ENCODE data around the gene MPL.

The MPL gene

GRCh38 chr1:43389326-43390313 lies 52.0 kb downstream of the MPL start, which contains the start of the genes MED8 and SZT2:
MED8 (minus strand) TSS chr1:43389800; CDS start chr1:43389764, 36 bp downstream.
SZT2 (plus strand) TSS chr1:43389899; CDS start chr1:43389969, 70 bp downstream.
- Histone ChIP-seq H3K23ac (ENCODE audit: low read length) (no peak within 1 kb of the TSS), H3K18ac (ENCODE audit: low read length) (peak within 1 kb of the TSS; percentile 97), H3K27me3 (ENCODE audit: insufficient read depth, low read length) (no peaks in the 10 kb centered on the region), H3K4me1 (ENCODE audit: control insufficient read depth in 1 of 2, insufficient read depth in 2 of 2, low read length in 2 of 2) (peaks cover 6% of the 10 kb centered on the region in 2 experiments), H3K14ac (ENCODE audit: low read length) (peak within 1 kb of the TSS; percentile 97), H2BK5ac (ENCODE audit: low read depth, low read length, poor library complexity) (peak within 1 kb of the TSS; percentile 85), H4K8ac (ENCODE audit: low read depth, low read length) (peak within 1 kb of the TSS; percentile 99), H3K79me2 (ENCODE audit: control insufficient read depth, insufficient read depth, low read length, poor library complexity) (peaks cover 13% of the 10 kb centered on the region), H3K4me3 (ENCODE audit: low read depth, low read length) (peak within 1 kb of the TSS; percentile 85), H2AFZ (ENCODE audit: insufficient read depth, low read length, poor library complexity) (peak within 1 kb of the TSS; percentile 98), H2BK120ac (ENCODE audit: insufficient read depth, low read length, poor library complexity) (peak within 1 kb of the TSS; percentile 90), H3K4me2 (ENCODE audit: low read length) (peak within 1 kb of the TSS; percentile 92), H2BK12ac (ENCODE audit: low read length) (peak within 1 kb of the TSS; percentile 12), H3K9ac (ENCODE audit: low read length) (peak within 1 kb of the TSS; percentile 91), H3K9me3 (ENCODE audit: insufficient read depth, low read depth, low read length) (no peaks in the 10 kb centered on the region), H4K12ac (ENCODE audit: low read depth, low read length) (peak within 1 kb of the TSS; percentile 92), H2AK5ac (ENCODE audit: low read length) (peak within 1 kb of the TSS; percentile 94), H4K91ac (ENCODE audit: low read depth, low read length) (peak within 1 kb of the TSS; percentile 93), H3K36me3 (ENCODE audit: control insufficient read depth in 1 of 2, insufficient read depth in 2 of 2, low read length in 2 of 2) (peaks cover 11 to 28% of the 10 kb centered on the region in 2 experiments), H3K27ac (ENCODE audit: low read depth, low read length) (peak within 1 kb of the TSS; percentile 76), H3K79me1 (ENCODE audit: low read length) (peaks cover 10% of the 10 kb centered on the region), H3K4ac (ENCODE audit: low read depth, low read length) (peak within 1 kb of the TSS; percentile 94)
- peak; percentile 98 to 99 for DNase-seq
- no CpG with 5 or more reads among the region's 65 CpGs for WGBS (ENCODE audit: extremely low coverage, insufficient coverage, insufficient read length)

GRCh38 chr1:43392702-43393101 lies 55.1 kb downstream of the MPL start:
- Histone ChIP-seq H2AFZ (ENCODE audit: insufficient read depth, low read length, poor library complexity) (no peak overlapping the region), H3K18ac (ENCODE audit: low read length) (no peak overlapping the region), H3K4ac (ENCODE audit: low read depth, low read length) (no peak overlapping the region), H3K14ac (ENCODE audit: low read length) (no peak overlapping the region), H2BK5ac (ENCODE audit: low read depth, low read length, poor library complexity) (no peak overlapping the region), H4K91ac (ENCODE audit: low read depth, low read length) (no peak overlapping the region), H3K4me2 (ENCODE audit: low read length) (no peak overlapping the region), H3K27me3 (ENCODE audit: insufficient read depth, low read length) (no peaks in the 10 kb centered on the region), H4K8ac (ENCODE audit: low read depth, low read length) (no peak overlapping the region), H2BK12ac (ENCODE audit: low read length) (no peak overlapping the region), H2AK5ac (ENCODE audit: low read length) (no peak overlapping the region), H3K36me3 (ENCODE audit: control insufficient read depth in 1 of 2, insufficient read depth in 2 of 2, low read length in 2 of 2) (no peaks in the 10 kb centered on the region), H3K4me1 (ENCODE audit: control insufficient read depth in 1 of 2, insufficient read depth in 2 of 2, low read length in 2 of 2) (peaks cover 6% of the 10 kb centered on the region in 2 experiments), H3K27ac (ENCODE audit: low read depth, low read length) (no peak overlapping the region), H3K79me1 (ENCODE audit: low read length) (peaks cover 10% of the 10 kb centered on the region), H2BK120ac (ENCODE audit: insufficient read depth, low read length, poor library complexity) (no peak overlapping the region), H3K9me3 (ENCODE audit: insufficient read depth, low read depth, low read length) (no peaks in the 10 kb centered on the region), H3K79me2 (ENCODE audit: control insufficient read depth, insufficient read depth, low read length, poor library complexity) (peaks cover 13% of the 10 kb centered on the region), H3K23ac (ENCODE audit: low read length) (no peak overlapping the region), H3K9ac (ENCODE audit: low read length) (no peak overlapping the region), H3K4me3 (ENCODE audit: low read depth, low read length) (no peak overlapping the region), H4K12ac (ENCODE audit: low read depth, low read length) (no peak overlapping the region)
- no CpG with 5 or more reads among the region's 3 CpGs for WGBS (ENCODE audit: extremely low coverage, insufficient coverage, insufficient read length)
- peak in 1 of 2 donors; percentile 57 for DNase-seq

- no peak overlapping the region for H3K18ac ChIP-seq (ENCODE audit: low read length)
- no peak overlapping the region for H4K12ac ChIP-seq (ENCODE audit: low read depth, low read length)
- peak in 1 of 2 donors; percentile 31 for DNase-seq
- no peak overlapping the region for H3K4me2 ChIP-seq (ENCODE audit: low read length)
- no peaks in the 10 kb centered on the region for H3K79me2 ChIP-seq (ENCODE audit: control insufficient read depth, insufficient read depth, low read length, poor library complexity)
- no peak overlapping the region for H4K91ac ChIP-seq (ENCODE audit: low read depth, low read length)
- no peak overlapping the region for H3K4me3 ChIP-seq (ENCODE audit: low read depth, low read length)
- no peak overlapping the region for H3K9ac ChIP-seq (ENCODE audit: low read length)
- no peak overlapping the region for H2BK12ac ChIP-seq (ENCODE audit: low read length)
- H3K4me1 ChIP-seq (ENCODE audit: control insufficient read depth in 1 of 2, insufficient read depth in 2 of 2, low read length in 2 of 2) = no peaks in the 10 kb centered on the region
- H3K14ac ChIP-seq (ENCODE audit: low read length) = no peak overlapping the region
- H4K8ac ChIP-seq (ENCODE audit: low read depth, low read length) = no peak overlapping the region
- H3K27ac ChIP-seq (ENCODE audit: low read depth, low read length) = no peak overlapping the region
- H3K9me3 ChIP-seq (ENCODE audit: insufficient read depth, low read depth, low read length) = no peaks in the 10 kb centered on the region
- no CpG with 5 or more reads among the region's 4 CpGs for WGBS (ENCODE audit: extremely low coverage, insufficient coverage, insufficient read length)
- H3K27me3 ChIP-seq (ENCODE audit: insufficient read depth, low read length) = no peaks in the 10 kb centered on the region
- H2BK5ac ChIP-seq (ENCODE audit: low read depth, low read length, poor library complexity) = no peak overlapping the region
- no peak overlapping the region for H2AFZ ChIP-seq (ENCODE audit: insufficient read depth, low read length, poor library complexity)
- no peaks in the 10 kb centered on the region for H3K36me3 ChIP-seq (ENCODE audit: control insufficient read depth in 1 of 2, insufficient read depth in 2 of 2, low read length in 2 of 2)
- H2BK120ac ChIP-seq (ENCODE audit: insufficient read depth, low read length, poor library complexity) = no peak overlapping the region
- H3K4ac ChIP-seq (ENCODE audit: low read depth, low read length) = no peak overlapping the region
- H3K79me1 ChIP-seq (ENCODE audit: low read length) = no peaks in the 10 kb centered on the region
- H2AK5ac ChIP-seq (ENCODE audit: low read length) = no peak overlapping the region
- H3K23ac ChIP-seq (ENCODE audit: low read length) = no peak overlapping the region
Measured at GRCh38 chr1:43395523-43395922, 57.9 kb downstream of the MPL start.

GRCh38 chr1:43396059-43396458 lies 58.4 kb downstream of the MPL start:
- no peak overlapping the region for H3K18ac ChIP-seq (ENCODE audit: low read length)
- H3K23ac ChIP-seq (ENCODE audit: low read length) = no peak overlapping the region
- H3K9ac ChIP-seq (ENCODE audit: low read length) = no peak overlapping the region
- no peak overlapping the region for H3K4me2 ChIP-seq (ENCODE audit: low read length)
- H2AK5ac ChIP-seq (ENCODE audit: low read length) = no peak overlapping the region
- H3K79me1 ChIP-seq (ENCODE audit: low read length) = no peaks in the 10 kb centered on the region
- H3K4ac ChIP-seq (ENCODE audit: low read depth, low read length) = no peak overlapping the region
- no peaks in the 10 kb centered on the region for H3K9me3 ChIP-seq (ENCODE audit: insufficient read depth, low read depth, low read length)
- no peak overlapping the region for H2BK5ac ChIP-seq (ENCODE audit: low read depth, low read length, poor library complexity)
- H3K79me2 ChIP-seq (ENCODE audit: control insufficient read depth, insufficient read depth, low read length, poor library complexity) = no peaks in the 10 kb centered on the region
- H3K14ac ChIP-seq (ENCODE audit: low read length) = no peak overlapping the region
- no peak overlapping the region for H2BK12ac ChIP-seq (ENCODE audit: low read length)
- no peaks in the 10 kb centered on the region for H3K27me3 ChIP-seq (ENCODE audit: insufficient read depth, low read length)
- no peak overlapping the region for H4K91ac ChIP-seq (ENCODE audit: low read depth, low read length)
- H3K27ac ChIP-seq (ENCODE audit: low read depth, low read length) = no peak overlapping the region
- no CpG with 5 or more reads among the region's 1 CpG for WGBS (ENCODE audit: extremely low coverage, insufficient coverage, insufficient read length)
- no peak overlapping the region for H4K12ac ChIP-seq (ENCODE audit: low read depth, low read length)
- H2AFZ ChIP-seq (ENCODE audit: insufficient read depth, low read length, poor library complexity) = no peak overlapping the region
- H3K4me3 ChIP-seq (ENCODE audit: low read depth, low read length) = no peak overlapping the region
- no peaks in the 10 kb centered on the region for H3K36me3 ChIP-seq (ENCODE audit: control insufficient read depth in 1 of 2, insufficient read depth in 2 of 2, low read length in 2 of 2)
- H4K8ac ChIP-seq (ENCODE audit: low read depth, low read length) = no peak overlapping the region
- H2BK120ac ChIP-seq (ENCODE audit: insufficient read depth, low read length, poor library complexity) = no peak overlapping the region
- DNase-seq = no peak
- no peaks in the 10 kb centered on the region for H3K4me1 ChIP-seq (ENCODE audit: control insufficient read depth in 1 of 2, insufficient read depth in 2 of 2, low read length in 2 of 2)
